Measurements from ENCODE around the gene AMBP.

AMBP gene

DNA sequence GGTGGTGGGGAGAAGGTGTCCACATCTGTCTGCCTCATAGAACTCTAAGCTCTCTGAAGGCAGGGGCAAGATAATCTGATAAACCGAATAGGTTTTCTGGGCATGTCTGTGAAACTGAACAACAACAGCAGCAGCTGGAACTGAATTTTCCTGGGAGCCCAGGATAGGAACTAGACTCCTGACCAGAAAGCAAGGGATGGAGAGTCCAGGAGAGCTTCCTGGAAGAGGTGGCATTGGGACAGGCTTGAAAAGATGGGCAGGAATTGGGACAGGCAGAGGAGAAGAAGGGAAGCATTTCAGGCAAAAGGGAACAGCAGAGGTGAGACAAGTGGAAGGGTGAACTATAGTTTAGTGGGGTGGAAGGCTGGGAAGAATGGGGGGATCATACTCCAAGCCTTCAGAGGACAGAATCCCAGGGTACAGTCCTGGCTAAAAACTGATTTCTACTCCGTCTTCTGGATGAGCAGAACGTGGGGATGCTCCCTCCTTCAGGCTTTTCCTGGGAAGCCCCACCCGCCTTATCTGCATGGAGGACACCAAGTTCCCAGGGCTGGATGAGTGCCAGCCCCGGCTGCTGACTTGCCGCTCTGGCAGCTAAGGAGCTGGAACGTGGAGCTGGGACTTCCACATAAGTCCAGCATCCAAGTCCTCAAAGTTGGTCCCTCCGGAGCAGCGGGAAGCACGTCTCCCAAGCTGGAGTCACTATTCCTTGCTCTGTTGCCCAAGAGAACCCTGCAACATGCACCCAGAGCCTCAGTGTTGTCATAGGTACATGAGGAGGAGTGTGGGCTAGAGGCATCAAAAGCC lies 34.9 kb upstream of the AMBP start:
- DNase-seq (ENCODE audit: low read depth) = no peak

DNA sequence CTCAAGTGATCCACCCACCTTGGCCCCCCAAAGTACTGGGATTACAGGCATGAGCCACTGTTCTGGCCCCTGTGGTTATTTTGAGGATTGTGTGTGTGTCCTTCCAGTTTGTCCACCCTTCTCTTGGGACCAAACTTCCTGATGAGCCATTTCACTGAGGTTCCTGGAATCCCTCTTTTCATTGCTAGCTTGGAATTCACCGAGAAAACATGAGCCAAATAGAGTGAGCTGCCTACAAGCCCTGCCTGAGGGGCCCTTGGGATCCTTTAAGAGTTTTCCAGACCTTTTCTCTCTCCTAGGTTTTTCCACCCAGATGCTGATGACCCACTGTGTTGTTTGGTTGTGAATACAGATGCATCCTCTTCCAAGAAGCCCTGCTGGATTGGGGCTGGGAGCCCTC lies 34.2 kb upstream of the AMBP start:
- DNase-seq (ENCODE audit: low read depth) = no peak

DNA sequence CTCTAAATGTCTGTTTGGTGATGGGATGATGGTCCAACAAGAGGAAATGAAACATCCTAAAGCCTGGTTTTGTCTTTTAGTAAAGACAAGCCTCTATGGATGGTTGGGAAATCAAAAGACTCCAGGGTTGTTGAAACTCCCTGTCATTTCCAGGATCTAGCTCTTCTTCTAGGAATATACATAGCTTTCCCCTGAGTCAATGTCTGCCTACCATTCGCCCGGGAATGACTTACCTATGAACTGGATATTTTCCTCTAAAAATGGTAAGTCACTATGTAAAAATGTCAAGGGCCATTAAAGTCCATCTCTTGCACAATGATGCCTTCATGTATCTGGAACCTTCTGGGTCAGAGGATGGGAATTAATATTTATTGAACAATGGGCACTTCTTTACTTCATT lies 32.1 kb upstream of the AMBP start:
- no peak for DNase-seq (ENCODE audit: low read depth)

DNA sequence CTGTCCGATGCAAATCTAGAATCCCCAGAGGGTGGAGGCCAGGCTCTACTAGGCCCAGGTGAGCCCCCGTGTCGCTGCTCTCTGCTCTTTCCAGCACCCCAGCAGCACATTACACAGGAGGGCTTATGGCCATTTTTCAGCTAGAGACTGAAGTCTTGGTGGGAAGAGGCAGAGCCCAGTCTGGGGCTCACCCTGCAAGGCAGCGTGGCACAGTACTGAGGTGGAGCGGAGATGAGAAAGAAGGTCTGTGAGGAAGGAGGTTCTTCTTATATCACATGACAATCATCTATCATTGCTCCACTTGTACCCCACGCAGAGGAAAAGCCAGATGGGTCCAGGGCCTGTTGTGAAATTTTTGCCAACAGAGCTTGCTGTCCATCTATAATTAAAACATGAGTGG lies 31.0 kb upstream of the AMBP start:
- no peak for DNase-seq (ENCODE audit: low read depth)

DNA sequence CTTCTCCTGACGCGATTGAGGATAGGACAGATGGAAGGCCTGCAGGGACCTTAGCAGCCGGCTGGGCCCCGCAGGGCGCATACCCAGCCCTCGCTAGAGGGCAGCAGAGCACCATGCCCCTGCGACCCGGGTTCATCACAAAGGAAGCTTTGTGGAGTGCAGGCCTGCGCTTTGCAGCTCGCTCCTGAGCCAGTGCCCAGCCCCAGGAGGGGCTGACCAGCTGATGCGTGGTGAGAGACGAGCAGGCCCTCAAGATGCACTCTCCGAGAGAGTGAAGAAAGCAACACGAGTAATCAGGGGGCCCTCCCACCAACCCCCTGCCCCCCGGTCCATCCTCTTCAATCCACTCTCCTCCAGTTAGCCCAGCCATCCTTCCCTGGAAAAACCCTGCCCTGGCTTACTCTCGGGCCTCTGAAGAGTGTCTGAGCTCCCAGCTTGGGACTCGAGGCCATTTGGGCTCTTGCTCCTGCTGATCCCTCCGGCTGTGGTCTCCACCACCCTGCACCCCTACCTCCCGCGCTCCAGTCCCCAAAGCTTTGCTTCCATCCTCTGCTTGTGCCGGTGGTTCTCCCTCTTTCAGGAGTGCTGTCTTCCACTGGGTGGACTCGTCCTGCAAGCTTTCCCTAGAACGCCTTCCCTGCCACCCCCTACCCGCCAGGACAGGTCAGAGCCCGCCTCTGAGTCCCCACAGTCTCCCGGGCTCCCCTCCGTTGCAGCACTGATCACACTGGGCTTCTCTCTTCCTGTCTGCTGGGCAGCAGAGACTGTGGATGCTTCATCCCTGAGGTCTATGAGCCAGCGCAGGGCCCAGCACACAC lies 30.1 kb upstream of the AMBP start:
- peak; percentile 19 for DNase-seq (ENCODE audit: low read depth)

DNA sequence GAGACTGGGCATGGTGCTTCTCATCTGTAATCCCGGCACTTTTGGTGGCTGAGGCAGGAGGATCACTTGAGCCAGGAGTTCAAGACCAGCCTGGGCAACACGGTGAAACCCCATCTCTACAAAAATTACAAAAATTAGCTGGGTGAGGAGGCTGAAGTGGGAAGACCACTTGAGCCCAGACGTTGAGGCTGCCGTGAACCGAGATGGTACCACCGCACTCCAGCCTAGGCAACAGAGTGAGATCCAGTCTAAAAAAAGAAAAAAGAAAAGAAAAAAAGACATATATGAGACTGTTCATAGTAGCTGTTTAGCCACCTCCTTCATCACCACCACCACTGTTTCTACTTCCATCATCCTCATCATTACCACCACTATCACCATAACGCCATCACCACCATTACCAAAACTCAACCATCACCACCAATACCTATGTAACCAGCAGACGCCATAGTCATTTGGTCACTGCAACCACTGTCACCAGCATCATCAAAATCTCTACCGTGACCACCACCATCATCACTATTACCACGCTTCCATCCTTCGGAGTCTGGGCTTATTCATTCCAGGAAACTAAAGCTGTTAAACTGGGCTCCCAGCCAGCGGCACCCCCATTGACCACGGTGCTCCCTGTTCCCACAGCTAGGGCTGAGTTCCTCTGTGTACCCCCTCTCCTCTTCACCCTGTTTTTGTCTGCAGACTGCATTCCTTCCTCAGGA lies 29.3 kb upstream of the AMBP start:
- DNase-seq (ENCODE audit: low read depth) = no peak

DNA sequence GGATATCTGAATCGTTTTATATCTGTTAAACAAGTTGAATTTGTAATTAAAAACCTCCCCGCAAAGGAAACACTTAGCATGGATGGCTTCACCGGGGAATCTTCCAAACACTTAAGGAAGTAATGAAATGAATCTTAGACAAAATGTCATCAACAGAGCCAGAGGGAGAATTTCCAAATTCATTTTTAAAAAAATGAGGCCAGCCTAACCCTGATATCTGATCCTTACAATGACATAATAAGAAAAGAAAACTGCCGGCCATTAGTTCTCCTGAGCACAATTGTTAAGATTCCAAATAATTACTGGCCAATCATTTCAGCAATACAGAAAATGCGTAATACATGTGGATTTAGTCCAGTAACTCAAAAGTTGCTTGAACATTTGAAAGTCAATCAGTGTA lies 27.1 kb upstream of the AMBP start:
- no peak for DNase-seq (ENCODE audit: low read depth)

DNA sequence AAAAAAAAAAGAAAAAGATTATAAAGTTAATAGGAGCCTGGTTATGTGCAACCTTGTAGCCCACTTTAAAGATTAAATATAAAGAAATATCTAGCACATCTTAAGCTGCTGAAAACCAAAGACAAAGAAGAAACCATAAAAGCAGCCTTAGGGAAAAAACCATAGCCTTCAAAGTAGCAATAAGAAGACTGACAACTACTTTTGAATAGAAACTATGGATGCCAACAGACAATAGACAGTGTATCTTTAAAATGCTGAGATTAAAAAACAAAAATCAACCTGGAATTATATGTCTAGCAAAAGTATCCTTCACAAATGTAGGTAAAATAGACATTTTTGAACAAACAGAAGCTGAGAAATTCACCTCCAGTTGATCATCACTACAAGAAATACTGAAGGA lies 24.4 kb upstream of the AMBP start:
- DNase-seq (ENCODE audit: low read depth) = no peak

DNA sequence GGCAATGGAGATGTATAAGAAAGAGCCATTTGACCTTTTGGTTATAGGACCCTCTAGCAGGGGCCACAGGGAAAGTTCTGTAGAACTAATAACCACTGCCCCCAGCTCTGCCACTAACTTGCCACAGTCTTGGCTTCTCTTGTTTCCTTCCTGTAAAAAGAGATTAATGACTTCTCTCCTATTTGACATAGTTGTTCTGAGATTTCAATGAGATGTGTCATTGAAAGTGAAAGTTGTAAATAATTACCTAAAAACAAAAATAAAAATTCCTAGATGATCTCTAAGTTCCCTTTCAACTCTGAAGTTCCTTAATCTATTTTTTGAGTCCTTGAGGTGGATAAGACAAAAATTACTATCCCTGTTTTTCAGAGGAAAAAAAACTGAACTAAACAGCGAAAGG lies 22.4 kb upstream of the AMBP start:
- DNase-seq (ENCODE audit: low read depth) = no peak

DNA sequence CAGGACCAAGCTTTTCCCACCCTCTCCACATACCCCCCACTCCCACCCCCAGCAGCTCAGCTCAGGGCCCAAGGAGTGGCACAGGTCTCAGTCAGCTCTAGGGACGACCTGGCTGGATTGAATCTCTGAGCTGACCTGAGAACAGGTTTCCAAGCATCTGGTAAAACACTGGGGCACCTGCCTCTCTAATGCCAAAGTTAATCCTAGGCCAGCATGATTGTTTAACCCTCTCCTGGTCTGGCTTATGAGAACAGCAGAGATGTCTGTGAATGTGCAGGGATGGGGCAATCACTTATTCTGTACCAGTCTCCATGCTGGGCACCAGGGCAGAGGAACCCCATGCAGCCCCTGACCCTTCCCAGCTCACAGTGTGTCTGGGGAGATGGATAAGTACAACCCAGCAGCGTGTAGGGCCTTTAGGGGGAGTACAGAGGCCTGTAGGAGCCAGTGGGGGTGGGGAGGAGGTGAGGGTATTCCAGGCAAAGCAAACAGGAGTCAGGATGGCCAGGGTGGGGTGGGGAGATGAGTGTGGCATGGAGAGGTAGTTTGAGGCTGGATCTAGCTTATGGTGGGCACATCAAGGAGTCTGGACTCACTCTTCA lies 21.7 kb upstream of the AMBP start:
- DNase-seq (ENCODE audit: low read depth) = no peak

DNA sequence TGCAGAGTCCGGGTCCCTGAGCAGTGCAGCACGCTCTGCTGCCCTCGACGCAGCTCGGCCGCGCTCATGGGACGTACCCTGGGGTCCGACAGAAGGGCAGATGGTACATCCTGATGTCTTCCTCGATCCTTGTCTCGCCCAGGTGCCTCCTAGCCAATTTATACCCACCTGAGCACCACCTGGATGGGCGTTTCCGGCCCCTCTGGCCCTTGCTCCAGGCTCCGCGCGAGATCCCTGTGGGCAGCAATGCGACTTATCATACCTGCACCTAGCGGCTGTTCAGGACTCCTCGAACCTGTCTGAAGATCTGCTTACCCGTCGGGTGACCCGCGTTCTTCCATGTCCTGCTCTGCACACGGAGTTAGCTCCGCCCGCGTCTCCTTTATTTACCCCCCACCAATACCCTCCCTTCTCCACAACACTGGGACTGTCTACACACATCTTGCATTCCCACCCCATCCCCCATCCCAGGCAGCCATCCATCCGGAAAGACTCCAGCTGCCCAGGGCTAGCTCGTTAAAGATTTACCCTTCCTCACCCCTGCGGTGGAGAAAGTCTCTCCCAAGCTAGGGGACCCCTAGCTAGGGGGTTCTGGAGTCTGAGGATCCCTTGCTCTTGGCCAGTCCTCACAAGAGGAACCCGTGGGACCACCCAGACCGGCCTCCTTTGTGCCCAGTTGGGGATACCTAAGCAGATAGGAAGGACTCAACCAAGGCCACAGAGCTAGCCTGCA lies 21.0 kb upstream of the AMBP start, which contains the start of gene KIF12:
Gene KIF12, minus strand, starts transcription at position 357 of the 733 bp plus-strand sequence. Its CDS starts 16 bp downstream, at position 341.
- no peak for DNase-seq (ENCODE audit: low read depth)

DNA sequence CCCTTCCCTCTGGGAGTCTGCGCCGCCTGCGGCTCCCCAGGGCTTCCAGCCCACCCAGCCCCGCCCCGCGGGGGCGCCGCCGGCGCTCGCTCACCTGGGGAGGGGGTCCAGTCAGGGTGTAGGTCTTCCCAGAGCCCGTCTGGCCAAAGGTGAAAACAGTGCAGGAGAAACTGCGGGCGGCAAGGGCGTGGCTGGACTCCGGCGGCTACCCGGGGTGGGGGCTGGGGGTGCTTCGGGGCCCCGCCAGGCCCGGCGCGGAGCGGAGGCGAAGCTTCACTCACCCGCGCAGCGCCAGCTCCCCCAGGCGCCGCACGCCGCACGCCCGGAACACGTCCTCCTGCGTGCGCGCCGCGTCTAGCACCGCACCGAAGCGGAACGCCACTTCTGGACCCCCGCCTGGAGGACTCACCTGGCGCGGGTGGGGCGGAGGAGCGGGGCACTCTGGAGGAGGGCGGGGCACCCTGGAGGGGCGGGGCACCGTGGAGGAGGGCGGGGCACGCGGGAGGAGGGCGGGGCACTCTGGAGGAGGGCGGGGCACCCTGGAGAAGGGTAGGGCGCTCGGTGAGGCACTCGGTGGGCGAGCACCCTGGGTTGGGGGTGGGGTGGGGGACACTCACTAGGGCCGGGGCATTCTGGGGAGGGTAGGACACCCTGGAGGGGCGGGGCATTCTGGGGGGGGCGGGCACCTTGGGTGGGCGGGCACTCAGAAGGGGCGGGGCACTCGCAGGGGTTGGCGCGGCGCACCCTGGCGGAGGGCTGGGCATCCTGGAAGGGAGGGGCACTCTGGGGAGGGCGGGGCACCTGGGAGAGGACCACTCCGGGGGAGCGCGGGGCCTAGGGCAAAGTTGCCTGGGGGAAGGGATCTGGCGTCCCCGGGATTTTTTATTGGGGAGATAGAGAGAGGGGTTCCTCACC lies 20.2 kb upstream of the AMBP start:
- DNase-seq (ENCODE audit: low read depth) = no peak

DNA sequence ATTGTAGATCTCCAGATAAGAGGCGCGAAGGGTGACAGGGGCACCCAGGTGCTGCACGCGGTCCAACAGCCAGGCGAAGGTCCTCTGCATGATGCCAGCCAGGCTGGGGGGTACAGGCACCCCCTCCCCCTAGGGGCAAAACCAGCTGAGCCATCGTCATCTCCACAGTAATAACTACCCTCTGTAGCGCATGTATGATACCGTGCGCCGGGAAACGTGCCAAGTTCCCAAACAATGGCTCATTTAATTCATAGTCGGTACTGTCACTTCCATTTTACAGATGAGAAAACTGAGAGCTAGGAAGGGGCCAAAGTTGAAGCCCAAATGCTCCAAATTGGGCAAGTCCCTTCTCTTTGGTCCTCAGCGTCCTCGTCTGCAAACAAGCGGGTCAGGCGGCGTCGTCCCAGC lies 19.5 kb upstream of the AMBP start:
- no peak for DNase-seq (ENCODE audit: low read depth)

DNA sequence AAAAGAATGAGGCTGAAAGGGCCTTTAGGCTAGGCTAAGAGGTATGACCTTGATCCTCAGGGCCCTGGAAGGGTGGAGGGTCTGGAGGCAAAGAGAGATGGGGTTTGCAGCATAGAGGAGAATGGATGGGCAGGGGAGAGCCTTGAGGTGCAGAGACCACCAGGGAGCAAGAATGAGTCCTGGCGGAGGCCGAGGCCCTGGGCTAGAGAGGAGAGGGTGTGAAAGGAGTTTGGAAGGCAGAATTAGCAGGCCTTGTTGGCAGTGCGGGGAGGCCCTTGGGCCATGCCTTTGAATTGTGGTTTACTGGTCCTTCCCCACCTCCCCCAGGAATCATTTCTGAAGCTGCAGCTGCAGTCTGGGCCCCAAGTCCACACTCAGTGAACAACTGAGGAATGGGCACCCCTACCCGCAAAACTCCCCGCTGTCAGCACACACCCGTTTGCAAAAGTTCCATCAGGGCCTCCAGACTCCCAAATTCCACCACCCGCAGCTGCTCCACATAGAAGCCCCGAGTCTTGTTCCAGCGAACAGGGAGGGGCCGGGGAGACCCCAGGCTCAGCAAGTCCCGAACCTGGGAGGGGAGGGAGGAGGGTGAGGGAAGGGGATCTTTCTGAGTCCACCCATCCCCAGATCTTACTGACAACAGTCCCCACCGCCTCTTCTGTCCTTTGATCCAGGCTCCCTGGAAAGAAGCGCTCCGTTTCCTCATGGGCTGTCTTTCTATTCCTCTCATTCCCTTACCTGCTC lies 18.9 kb upstream of the AMBP start:
- DNase-seq (ENCODE audit: low read depth) = no peak

DNA sequence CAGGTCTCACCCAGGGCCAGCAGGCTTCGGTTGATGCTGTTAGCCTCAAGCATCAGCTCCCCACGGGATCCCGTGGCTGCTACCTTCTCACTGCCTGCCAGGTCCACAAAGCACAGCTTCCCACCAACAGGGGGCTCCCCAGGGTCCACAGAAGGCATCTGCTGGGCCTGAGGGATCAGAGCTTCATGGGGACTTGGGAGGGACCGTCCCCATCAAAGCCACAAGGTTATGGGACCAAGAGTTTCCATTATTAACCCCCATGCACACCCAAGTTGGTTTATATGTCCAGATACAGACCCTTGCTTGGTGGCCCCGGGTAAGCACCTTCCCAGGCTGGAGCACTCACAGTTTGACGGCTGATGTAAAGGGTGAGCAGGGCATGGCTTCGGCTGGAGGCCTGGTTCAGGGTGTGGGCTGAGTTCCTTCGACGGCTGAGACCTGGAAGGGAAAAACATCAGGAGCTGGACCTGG lies 18.0 kb upstream of the AMBP start:
- no peak for DNase-seq (ENCODE audit: low read depth)

DNA sequence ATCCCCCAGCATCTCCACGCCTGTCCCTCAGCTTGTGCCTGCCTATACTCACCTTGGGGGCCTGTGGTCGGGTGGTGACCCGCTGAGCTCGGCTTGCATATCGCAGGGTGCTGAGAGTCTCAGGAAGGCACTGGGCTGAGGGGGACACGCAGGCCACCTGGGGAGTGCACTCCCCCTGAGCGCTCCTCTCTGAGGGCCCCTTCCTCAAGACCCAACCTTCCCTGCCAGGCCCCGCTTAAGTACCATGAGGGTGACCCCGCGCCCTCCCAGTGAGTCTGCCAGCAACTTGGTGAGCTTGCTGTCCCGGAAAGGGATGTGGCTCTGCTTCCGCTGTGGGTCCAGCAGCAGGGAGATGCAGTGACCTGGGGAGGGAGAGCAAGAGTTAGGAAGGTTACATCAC lies 16.9 kb upstream of the AMBP start:
- no peak for DNase-seq (ENCODE audit: low read depth)

DNA sequence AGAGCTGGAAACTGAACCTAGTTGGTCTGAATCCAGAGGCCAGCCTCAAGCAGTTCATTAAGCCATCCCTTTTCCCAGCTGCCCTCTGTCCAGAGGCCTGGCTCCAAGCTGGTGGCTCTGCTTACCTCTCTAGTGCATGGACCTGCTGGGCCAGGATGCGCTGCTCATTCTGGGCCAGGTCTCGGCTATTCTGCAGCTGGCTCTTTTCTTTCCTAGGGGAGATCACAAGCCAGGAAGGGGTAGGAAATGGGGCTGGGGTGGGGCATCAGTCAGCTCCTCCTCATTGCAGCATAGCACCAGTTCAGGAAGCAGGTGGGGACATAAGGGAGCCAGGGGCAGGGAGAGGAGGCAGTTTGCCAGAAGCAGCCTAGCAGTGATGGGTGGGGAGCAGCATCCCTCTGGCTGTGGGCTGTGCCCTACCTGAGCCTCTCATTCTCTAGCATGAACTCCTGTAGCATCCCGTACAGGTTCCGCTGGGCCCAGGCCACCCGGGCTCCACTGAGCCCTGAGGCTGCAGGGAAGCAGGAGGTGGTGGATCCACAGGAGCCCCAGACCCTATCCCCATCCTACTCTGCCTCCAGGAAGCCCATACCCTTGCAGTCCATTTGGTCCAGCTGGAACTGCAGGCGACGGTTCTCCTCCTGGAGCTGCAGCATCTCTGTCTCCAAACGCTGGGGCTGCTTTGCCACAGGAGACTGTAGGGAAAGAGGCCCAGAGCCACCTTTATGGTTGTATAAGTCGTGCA lies 15.8 kb upstream of the AMBP start:
- DNase-seq (ENCODE audit: low read depth) = no peak

DNA sequence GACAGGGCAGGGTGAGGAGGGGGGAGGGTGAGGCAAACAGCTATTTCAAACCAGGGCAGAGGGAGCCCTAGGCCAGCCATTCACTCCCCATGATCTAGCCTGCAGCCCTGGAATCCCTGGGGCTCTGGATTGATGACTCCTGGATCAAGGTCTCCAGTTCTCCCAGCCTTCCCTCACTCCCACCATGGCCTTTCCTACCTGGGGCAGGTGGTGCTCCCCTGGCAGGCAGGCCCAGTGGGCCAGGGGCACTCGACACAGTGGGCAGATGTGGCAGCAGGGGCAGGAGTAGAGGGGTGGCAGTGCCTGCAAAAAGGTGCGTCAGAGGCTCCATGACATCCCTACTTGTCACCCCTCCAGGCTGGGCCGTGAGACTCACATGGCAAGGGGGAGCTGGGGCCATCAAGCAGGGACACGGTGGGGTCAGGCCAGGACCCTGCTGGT lies 15.0 kb upstream of the AMBP start:
- no peak for DNase-seq (ENCODE audit: low read depth)

DNA sequence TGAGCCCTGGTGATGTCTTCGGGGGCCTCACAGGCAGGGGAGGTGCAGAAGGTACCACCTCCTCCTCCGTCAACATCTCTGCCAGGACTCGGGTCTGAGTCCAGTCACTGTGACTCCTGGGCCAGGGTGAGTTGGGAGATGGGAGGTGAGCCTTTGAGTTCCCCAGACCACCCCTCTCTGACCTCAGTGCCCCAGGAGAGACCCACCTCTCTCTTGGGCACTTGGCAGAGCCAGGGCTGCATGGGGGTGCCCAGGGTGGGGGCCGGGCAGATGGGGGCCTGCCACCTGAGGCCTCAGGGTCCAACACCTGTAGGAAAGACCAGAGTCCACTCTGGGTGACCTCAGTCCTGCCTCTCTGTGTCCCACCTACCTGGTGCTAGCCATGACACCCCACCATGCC lies 14.2 kb upstream of the AMBP start:
- DNase-seq (ENCODE audit: low read depth) = no peak
